Mesothelial cell of epicardium (in vitro differentiated cells): Measurements from ENCODE around the gene AQP1. TPM values are rescaled to one million over a fixed set of nuclear protein-coding genes. Genes with fewer than 3 reads are reported as not detected.
A peak's percentile ranks its signal among the peaks of the same experiment; 100 is the strongest.

ENCODE experiments used
- DNase-seq, 2 experiments: peaks; one replicate each; pipeline ENCODE4 v3.0.0; 2021; ENCODE audit warnings: low spot score in 2 of 2; ENCODE audit not compliant: unreplicated experiment in 2 of 2
- H3K27ac Mint-ChIP-seq: 2 replicates; pipeline ENCODE4 v1.8.0; 2021; ENCODE audit warnings: mixed read lengths
- H3K27me3 Mint-ChIP-seq: 2 replicates; pipeline ENCODE4 v1.8.0; 2021; ENCODE audit warnings: low read depth, mixed read lengths
- H3K36me3 Mint-ChIP-seq: 2 replicates; pipeline ENCODE4 v1.8.0; 2021; ENCODE audit warnings: mixed read lengths
- H3K4me1 Mint-ChIP-seq: 2 replicates; pipeline ENCODE4 v1.8.0; 2021; ENCODE audit warnings: mixed read lengths
- H3K4me3 Mint-ChIP-seq: 2 replicates; pipeline ENCODE4 v1.8.0; 2021; ENCODE audit warnings: mild to moderate bottlenecking, moderate library complexity, mixed read lengths
- H3K9me3 Mint-ChIP-seq: 2 replicates; pipeline ENCODE4 v1.8.0; 2021; ENCODE audit warnings: mixed read lengths
- CTCF ChIP-seq: fragments of 200-600 bp; sonication (generic); IDR thresholded peaks from one replicate; pipeline ENCODE4 v1.5.0; 2021; ENCODE audit warnings: antibody characterized with exemption; ENCODE audit not compliant: unreplicated experiment
- total RNA-seq: library from RNA; stranded (reverse); gene quantifications from 3 replicates; pipeline ENCODE4 v1.2.1, GENCODE V29; 2021

The AQP1 gene
- total RNA-seq, 1 donor from 2014 or later = 10.9 TPM

DNA sequence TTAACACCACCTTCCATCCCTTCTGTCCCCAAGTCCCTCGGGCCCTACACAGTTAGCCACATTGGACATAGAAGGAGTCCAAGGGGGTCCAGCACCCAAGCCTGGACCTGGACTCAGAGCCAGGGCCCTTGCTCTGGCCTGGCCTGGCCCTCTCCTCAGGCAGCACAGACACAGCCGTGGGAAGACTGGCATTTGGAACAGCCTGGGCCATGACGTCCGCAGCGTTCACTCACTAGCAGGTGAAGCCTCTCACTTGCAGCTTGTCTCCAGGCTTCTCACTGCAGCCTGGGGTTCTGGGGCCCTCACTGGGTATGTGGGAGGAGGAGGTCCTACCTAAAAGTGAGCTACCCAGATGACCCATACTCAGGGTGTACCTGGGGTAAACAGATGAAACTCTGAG is 33.7 kb upstream of the AQP1 start:
- Mint-ChIP-seq H3K27me3 (no peaks in the 10 kb centered on the region), H3K9me3 (no peaks in the 10 kb centered on the region), H3K4me1 (peaks cover 33% of the 10 kb centered on the region), H3K4me3 (no peak overlapping the region), H3K27ac (no peak overlapping the region), H3K36me3 (peaks cover 14% of the 10 kb centered on the region)
- no peak for DNase-seq
- no peak for TF ChIP-seq CTCF

- peaks cover 33% of the 10 kb centered on the region for H3K4me1 Mint-ChIP-seq
- no peak overlapping the region for H3K27ac Mint-ChIP-seq
- no peaks in the 10 kb centered on the region for H3K9me3 Mint-ChIP-seq
- no peak overlapping the region for H3K4me3 Mint-ChIP-seq
- peaks cover 14% of the 10 kb centered on the region for H3K36me3 Mint-ChIP-seq
- TF ChIP-seq CTCF = no peak
- H3K27me3 Mint-ChIP-seq = no peaks in the 10 kb centered on the region
- no peak for DNase-seq
Measured at GRCh38 chr7:30879139-30880124, 32.2 kb upstream of the AQP1 start.

- peak overlapping the region; percentile 89 for H3K27ac Mint-ChIP-seq
- H3K36me3 Mint-ChIP-seq = peaks cover 9% of the 10 kb centered on the region
- no peak for DNase-seq
- peaks cover 33% of the 10 kb centered on the region for H3K4me1 Mint-ChIP-seq
- H3K9me3 Mint-ChIP-seq = no peaks in the 10 kb centered on the region
- no peaks in the 10 kb centered on the region for H3K27me3 Mint-ChIP-seq
- no peak overlapping the region for H3K4me3 Mint-ChIP-seq
- no peak for TF ChIP-seq CTCF
Measured at GRCh38 chr7:30880125-30880720, 31.4 kb upstream of the AQP1 start.

DNA sequence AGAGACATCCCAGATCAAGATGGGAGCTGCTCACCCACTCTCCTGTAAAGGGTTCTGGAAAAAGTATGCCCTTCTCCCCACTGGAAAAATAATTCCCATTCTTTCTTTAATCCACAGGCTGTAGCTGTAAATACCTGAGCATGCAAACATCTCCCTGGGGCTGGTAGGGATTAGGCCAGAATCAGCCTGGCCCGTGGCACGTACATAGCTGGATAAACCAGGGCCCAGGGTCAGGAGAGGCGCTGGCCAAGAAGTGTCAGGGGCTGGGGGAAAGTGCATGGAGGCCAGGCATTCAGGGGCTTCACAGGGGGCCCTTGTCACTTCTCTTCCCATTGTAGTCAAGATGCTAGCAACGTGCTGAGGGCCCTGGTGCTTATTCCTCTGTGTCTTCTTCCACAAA is 30.7 kb upstream of the AQP1 start:
- Mint-ChIP-seq H3K36me3 (peaks cover 3% of the 10 kb centered on the region), H3K4me3 (no peak overlapping the region), H3K27ac (no peak overlapping the region), H3K4me1 (peaks cover 33% of the 10 kb centered on the region), H3K27me3 (no peaks in the 10 kb centered on the region), H3K9me3 (no peaks in the 10 kb centered on the region)
- TF ChIP-seq CTCF = no peak
- DNase-seq = no peak

- H3K4me1 Mint-ChIP-seq = peaks cover 34% of the 10 kb centered on the region
- no peak overlapping the region for H3K4me3 Mint-ChIP-seq
- no peaks in the 10 kb centered on the region for H3K9me3 Mint-ChIP-seq
- DNase-seq = no peak
- H3K27ac Mint-ChIP-seq = no peak overlapping the region
- no peaks in the 10 kb centered on the region for H3K27me3 Mint-ChIP-seq
- TF ChIP-seq CTCF = no peak
- H3K36me3 Mint-ChIP-seq = no peaks in the 10 kb centered on the region
Measured at GRCh38 chr7:30881448-30881847, 30.2 kb upstream of the AQP1 start.
